ENCODE results near the gene DPH6.
A peak's percentile ranks its signal among the peaks of the same experiment; 100 is the strongest.

The DPH6 gene

DNA sequence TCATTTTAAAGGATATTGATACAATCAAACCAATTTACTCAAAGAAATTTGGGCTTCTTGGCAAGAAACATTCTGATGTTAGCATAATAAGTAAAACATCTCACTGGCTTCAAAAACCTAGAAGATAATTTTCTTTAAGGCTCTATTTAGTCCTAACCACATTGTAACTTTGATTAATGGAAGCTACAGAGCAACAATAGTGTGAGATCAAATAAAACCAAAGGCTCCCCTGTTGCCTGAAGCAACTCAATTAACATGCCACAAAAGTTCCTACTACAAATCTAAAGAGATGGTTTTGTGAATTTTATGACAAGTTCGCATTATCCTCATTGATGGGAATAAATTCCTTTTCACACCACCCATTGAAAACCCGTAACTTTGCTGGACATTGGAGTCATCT lies 5.9 kb downstream of the DPH6 start:
- DNase-seq: no peak

DNA sequence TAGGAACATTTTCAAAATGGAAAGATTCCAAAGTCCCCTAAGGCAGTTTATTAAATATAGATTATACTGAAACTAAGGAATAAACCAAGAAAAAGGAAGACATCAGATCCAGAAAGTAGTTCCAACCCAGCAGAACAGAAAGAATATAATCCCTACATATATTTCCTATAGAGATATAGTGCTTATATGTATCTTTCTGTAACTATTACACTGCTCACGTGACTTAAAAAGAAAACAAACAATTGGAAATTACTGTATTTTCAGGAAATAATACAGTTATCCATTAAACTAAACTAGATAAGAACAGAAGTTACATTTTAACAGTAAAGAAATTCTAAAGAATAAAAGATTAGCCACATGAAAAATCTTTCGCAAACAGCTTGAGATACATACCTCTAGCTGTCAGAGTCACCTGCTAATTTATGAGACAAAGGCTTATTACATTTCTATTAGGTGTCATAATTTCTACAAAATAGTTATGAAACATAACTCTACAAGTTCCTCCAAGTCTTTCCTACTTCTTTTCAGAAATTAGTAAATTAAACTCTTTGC lies 10.5 kb downstream of the DPH6 start:
- no peak for DNase-seq

DNA sequence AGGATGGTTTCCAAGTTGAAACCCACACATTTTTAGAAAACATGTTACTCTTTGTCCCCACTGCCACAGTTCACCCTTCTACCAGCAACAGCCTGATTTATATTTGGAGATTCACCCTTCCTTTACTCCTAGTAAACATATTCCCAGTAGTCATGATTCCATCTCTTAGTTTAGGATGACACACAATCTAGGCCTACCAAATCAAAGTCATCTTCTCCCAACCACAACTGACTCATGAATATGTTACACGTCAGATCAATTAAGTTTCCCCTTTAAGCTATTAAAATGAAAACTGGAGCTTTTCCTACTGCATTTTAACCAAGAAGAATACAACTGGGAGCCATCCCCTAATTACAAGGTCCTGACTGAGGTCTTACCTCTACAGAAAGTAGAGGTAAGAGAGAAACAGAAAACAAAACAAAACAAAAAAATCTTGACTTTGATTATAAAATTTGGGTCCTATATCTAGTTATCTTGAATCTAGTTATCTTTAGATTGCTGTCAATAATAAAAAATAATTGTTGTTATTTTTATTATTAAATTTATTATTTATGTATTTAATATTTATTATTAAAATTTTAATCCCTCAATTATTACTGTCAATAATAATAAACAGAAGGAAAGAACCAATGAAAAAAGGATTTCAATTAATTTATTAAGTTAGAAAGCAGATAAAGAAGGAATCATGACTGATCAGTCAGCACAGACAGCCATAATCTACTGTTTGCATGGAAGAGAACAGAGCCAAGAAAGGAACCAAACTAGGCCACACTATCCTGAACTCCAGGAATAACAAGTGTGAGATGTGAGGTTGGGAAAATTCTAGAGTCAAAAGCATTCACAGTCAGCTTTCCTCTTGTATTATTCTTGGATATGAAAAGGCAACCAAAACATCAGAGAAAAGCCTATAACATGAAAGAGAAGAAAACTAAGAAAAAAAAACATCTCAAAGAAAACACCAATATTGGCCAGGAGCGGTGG lies 12.5 kb downstream of the DPH6 start:
- no peak for DNase-seq

DNA sequence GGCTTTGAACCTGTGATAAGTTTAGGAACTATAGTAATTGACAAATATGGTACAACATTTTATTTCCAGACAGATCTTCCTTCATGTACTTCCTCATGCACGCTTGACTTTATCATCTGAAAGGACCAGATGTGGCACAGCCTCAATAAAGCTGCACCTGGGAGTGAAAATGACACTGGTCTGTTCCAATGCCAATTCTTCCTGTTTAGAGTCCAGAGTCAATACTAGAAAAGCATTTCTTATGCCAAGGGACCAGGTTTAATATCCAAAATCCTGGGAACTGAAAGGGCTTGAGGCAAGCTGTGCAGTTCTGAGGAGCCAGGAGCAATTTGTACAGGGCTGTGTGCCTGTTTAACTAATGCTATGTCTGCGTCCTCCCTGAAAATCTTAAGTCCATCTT lies 15.3 kb downstream of the DPH6 start:
- DNase-seq: no peak

DNA sequence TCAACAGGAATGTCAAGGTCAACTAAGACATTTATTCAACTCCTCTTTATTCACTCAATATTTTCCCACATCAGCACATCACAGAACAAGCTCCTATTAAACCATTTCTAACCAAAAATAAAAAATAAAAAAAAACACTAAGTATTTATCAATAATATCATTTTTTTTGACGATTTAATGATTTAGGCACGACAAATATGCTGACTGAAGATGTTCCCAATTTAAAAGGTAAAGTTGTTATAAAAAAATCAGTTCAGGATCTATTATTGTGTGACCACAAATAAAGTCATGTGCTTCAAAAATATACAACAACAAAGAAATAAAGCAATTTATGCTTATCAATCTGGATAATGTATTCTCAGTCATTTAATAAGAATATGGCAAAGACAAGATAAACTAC lies 16.2 kb downstream of the DPH6 start:
- no peak for DNase-seq

DNA sequence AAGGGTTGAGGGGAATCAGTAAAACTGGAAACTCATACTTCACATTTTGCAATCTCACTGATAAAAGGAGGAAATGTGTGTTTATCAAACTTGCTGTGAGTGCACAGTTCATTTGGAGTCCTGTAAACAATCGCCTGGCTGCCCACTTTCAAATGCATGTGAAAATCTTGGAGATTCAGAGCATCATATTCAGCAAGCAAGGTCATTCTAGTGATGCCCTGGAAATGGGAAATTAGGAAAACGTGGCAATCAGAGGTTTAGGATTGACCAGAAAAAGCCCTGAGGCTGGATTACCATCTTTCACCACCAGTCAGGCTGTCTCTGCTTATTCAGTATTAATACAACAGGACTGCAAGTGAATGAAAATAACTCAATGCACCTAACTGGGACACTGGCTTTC lies 23.9 kb downstream of the DPH6 start:
- no peak for DNase-seq

DNA sequence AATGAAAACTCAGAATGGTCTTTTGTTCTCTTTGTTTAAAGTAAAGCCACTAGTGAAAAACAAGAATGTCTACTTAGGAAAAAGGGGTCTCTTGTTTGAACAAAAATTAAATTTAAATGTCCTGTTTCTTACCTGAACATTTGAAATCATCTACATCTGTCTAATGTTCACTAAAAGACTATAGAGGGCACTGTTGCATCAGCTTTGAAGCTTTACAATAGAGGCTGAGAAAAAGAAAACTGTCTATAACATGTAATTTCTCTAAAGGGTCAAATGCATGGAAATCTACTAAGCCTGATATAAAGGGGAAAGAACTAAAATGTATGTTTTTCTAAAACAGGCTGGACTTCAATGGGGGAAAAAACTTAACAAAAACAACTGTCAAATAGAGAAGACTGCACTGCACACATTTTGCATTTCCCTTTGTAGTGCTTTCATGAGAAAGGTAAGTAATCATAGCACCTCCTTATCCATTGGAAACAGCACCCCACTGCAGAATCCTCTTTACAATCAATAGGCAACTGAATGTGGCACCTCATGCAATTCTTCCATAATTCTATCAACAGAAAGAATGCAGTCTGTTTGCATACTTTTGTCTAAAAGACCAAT lies 26.3 kb downstream of the DPH6 start:
- peak; percentile 53 for DNase-seq

DNA sequence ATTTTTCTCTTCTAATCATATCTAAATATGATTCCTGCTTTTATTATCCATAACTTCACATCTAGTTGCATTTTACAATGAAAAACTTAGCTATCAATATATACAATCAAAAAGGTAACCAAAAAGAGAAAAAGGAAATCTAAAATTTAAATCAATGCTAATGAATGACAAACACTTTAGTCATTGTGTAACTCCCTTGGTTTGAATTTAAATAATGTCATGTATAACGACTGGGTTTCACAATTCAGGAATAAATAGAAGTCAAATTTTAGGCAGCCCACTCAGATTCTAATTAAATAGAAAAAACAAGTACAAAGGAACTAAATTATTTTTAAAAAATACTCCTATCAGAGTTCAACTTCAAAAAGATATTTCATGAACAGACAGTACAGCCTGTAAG lies 26.9 kb downstream of the DPH6 start:
- no peak for DNase-seq

DNA sequence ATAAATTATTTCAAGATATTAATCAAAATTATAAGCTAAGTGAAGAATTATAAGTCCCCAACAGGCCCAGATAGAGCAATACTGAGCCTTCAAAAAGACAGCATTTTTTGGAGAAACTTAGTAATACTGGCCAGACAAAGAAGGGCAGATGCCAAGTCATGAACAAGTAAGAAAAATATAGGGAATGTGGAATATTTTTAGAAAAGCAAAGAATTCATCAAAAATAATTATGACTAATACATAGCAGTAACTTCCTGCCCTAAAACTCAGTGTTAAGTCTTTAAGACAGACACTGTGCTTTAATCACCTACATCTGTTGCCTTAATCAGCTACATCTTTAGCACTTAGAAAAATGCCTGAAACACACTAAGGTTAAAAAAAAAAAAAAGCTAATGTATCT lies 31.2 kb downstream of the DPH6 start:
- no peak for DNase-seq

DNA sequence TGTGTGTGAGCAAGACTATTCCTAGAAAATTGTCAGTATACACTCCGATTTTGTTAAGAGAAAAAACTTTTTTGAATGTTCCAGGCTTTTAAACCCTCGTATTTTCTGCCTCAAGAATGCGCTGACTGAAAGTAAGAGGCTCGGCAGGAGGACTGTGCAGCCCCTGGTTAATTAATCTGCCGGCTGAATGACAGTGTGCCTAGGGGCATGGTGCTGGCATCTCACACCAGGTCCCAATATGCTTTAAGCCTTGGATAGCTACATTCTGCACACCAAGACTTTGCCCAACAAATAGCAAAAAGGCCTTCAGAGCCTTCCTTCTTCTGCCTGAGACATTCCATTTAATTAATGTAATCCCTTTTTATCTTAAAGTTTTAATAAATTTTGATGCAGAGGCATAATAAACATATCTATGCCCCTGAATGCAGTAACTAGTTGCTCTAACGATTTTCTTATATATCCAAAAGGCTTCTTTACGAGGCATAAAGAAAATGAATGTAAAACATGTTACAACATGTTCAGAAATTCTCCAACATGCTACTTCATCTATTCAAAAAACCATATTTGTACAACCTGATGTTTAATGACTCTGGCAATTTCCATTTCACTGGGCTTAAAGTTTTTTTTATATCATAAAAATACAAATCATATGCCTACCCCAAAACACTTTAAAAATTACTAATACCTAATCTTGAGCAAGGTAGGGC lies 37.9 kb downstream of the DPH6 start:
- no peak for DNase-seq

DNA sequence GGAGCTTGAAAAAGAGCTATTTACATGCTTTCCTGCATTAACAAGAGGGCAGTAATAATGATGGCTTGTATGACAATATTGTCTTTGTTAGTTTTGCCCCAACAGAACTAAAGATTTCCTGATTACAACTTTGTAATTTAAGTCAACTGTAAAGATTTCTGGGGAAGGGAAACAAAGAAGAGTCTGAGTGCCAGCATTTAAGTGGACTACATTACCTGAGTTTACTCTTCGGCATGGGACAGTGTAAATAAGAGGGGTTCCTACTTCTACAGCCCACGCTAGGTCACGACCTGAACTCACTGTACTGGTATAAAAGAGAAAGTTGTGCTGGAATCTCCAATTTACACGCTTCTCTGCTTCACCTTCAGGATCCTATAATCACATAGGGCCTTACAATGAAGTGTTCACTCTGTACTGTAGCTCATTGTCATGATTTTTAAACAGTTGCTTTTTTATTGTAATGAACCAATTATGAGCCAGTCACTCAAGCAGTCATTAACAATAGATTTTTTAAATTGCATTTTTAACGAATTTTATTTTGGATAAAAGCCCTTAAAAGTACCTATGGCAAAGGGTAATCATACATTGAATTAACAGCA lies 39.6 kb downstream of the DPH6 start:
- no peak for DNase-seq

DNA sequence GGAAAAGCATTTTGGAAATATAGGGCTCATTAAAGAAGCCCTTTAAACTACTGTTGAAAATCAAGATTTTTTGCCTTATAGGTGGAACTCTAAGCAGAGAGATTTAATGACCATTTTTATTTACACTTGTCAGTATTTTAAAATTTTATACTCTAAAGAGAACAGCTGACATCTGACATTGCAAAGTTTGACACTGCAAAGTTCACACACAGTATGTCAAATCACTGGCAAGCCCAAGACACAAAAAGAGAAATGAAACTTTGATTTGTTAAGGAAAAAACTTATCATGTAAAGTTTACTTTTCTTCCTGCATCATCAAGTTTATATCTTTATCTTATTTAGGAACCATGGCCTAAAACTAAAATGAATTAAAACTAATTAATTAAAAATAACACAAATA lies 40.2 kb downstream of the DPH6 start:
- no peak for DNase-seq

DNA sequence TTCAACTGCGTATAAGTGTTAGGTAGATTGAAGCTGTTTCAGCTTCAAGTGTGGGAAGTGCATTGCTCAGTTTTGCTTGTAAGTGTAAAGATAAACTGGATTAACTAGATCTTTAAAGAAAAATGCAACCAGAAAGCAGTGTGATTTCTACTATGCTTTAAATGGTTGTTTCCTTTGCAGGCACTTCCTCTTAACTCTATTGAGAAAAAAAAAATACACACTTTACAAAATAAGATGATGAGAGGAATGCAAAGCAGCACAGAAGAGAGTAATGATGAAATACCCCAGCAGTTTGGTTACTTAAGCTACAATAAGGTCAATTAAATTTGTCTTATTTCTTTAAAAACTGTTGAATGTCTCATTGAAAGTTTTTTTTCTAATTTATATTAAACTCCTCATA lies 40.8 kb downstream of the DPH6 start:
- no peak for DNase-seq

DNA sequence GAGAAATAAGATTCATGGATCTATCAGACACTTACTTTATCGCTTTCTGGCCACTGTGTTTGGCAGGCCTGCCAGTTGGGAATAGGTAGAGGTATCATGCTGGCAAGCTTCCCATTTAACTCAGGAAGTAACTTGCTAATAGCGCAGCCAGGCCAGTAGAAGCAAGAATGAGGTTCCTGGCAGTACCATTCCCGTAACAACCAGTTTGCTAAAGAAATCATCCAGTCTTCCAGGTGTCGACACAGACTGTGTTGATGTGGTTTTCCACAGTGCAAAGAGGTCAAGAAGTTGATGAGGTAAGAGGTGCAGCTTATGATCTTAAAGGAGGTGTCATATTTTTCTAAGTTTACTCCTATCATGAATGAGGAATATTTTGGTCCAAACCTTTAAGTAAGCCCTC lies 46.2 kb downstream of the DPH6 start:
- DNase-seq: no peak

DNA sequence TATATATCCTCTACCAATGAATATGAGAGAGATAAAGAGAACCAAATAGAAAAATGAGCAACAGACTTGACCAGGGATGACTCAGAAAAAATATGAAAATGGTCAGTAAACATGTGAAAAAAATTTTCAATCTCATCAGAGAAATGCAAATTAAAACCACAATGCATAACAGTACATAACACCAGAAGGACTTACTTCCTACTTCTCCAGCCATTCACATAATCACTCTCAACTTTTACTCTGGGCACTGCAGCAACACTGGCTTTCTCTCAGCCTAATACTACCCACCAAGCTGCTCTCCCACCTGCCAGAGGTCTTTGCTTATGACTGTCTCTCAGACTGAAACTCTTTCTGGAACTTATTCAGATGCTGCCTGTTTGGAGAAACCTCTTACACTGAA lies 49.4 kb downstream of the DPH6 start:
- no peak for DNase-seq

DNA sequence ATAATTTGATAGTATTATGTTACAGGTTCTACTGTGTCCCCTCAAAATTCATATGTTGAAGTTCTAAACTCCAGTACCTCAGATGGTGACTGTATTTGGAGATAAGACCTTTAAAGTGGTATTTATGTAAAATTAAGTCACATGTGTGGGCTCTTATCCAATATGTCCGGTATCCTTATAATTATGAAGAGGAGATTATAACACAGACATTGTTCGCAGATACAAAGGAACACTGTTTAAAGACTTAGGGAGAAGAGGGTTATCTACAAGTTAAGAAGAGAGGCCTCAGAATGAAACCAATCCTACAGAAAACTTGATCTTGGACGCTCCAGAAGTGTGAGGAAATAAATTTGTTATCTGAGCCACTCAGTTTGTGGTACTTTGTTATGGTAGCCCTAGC lies 50.9 kb downstream of the DPH6 start:
- no peak for DNase-seq

DNA sequence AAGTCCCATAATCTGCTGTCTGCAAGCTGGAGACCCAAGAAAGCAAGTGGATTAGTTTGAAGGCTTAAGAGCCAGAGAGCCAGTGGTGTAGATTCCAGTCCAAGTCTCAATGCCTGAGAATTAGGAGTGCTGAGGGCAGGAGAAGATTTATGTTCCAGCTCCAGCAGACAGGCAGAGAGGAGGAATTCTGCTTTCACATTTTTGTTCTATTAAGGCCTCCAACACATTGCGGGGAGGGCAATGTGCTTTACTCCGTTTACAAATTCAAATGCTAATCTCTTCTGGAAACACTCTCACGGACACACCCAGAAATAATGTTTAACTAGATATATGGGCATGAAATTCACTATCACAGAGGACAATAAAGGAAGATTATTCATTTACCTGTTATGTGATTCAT lies 54.0 kb downstream of the DPH6 start:
- no peak for DNase-seq

DNA sequence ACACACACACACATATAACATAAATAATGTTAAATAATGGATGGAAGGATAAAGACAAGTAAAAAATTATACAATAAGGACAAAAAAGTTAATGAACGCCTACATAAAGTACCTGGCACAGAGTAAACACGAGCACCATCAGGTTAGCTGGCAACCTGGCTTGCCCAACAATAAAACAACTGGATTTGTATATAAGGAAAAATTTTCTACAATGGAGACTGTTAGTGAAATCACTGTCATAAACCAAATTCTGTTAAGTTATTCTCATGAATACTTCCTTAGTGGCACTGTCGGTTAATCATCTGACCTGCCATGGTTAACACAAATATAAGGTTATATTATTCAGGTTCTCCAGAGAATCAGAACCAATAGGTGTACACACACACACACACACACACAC lies 54.8 kb downstream of the DPH6 start:
- DNase-seq: no peak

DNA sequence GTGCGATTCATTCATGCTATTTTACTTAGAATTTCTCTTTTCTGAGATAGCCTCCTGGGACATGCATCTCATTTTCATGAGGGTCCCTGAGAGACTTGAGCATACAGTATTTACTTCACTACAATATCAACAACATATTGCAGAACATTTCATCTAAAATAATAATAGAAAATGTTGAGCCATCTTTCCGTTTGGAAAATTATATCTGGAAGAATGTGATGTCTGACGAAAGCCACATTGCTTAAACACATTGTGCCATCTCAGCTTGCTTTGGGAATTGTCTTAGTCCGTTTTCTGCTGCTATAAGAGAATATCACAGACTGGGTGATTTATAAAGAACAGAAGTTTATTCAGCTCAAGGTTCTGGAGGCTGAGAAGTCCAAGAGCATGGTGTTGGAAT lies 55.5 kb downstream of the DPH6 start:
- no peak for DNase-seq

DNA sequence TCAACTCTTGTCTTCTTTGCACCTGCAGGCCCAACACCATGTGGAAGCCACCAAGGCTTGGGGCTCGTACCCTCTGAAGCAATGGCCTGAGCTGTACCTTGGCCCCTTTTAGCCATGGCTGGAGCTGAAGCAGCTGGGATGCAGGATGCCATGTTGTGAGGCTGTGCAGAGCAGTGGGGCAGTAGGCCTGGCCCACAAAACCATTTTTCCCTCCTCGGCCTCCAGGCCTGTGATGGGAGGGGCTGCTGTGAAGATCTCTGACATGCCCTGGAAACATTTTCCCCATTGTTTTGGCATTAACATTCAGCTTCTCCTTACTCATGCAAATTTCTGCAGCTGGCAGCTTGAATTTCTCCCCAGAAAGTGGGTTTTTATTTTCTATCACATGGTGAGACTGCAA lies 58.5 kb downstream of the DPH6 start:
- no peak for DNase-seq

DNA sequence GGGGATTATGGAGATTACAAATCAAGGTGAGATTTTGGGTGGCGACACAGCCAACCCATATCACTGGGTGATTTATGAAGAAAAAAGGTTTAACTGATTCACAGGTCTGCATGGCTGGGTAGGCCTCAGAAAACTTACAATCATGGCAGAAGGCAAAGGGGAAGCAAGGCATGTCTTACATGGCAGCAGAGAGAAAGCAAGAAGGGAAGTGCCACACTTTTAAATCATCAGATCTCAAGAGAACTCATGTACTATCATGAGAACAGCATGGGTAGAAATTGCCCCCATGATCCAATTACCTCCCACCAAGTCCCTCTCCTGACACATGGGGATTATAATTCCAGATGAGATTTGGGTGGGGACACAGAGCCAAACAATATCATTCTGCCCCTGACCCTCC lies 59.7 kb downstream of the DPH6 start:
- DNase-seq: no peak

DNA sequence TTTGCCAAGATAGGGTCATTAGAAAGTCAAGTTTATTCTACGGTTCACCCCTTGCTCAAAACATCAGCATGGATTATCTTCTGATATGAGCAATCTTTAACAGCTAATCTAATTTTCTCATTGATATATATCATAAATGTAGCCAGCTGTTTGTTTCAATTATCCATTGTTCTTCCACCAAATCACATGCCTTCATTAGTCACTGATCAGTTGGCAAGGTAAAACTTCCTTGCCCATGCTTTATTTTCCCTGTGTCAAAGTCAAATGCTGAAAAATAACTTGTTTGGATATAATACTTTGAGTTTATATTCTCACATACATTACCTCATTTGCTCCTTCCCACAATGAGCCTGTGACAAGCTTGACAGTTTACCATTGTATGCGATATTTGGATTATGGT lies 60.6 kb downstream of the DPH6 start:
- no peak for DNase-seq

DNA sequence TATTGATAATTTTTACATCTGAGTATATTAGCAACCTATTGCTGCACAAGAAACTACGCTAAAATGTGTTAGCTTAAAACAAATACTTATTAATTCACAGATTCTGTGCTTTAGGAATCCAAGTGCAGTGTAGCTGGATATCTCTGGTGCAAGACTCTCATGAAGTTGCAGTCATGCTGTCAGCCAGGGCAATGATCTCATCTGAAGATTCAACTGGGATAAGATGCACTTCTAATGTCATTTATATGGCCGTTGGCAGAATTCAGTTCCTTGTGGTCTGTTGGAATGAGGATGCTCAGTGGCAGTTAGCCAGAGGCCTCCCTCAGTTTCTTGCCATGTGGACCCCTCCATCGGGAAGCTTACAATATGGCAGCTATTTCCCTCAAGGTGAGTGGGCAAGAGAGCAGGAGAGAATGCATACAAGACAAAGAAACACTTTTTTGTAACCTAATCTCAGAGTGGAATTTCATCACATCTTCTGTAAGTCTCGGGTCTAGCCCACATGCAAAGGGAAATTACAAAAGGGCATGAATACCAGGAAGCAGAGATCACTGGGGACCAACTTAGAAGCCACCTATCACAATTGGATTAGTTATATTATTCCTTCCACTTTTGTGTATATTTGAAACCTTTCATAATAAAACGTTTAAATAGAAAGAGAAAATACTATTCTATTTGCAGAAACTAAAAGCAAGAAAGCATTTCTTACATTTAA lies 61.6 kb downstream of the DPH6 start:
- no peak for DNase-seq
